Calu3 (cell line): Measurements from ENCODE around the gene GRWD1. TPM values are rescaled to one million over a fixed set of nuclear protein-coding genes. Genes with fewer than 3 reads are reported as not detected.

Source experiments
- BruUV-seq: library from RNA; stranded (reverse); fragments of 400-500 nt; replicated peaks from 2 replicates; lab custom pipeline; 2021; lab: Mats Ljungman, UMichigan
- CTCF ChIA-PET: fragments of 300-600 bp; sonication (Branson Sonifier 250); formaldehyde crosslinking; loops from one replicate; lab custom pipeline; 2022; ENCODE audit warnings: antibody characterized with exemption; lab: Charles Lee
- DNase-seq: peaks from one replicate; pipeline ENCODE4 v3.0.0; 2022
- H3K27ac Mint-ChIP-seq: one replicate; pipeline ENCODE4 v1.8.0; 2022; ENCODE audit warnings: mixed read lengths; ENCODE audit not compliant: unreplicated experiment
- H3K27me3 Mint-ChIP-seq: one replicate; pipeline ENCODE4 v1.8.0; 2022; ENCODE audit warnings: mixed read lengths; ENCODE audit not compliant: unreplicated experiment
- H3K36me3 Mint-ChIP-seq: one replicate; pipeline ENCODE4 v1.8.0; 2022; ENCODE audit warnings: mild to moderate bottlenecking, moderate library complexity, mixed read lengths; ENCODE audit not compliant: insufficient read depth, unreplicated experiment
- H3K4me1 Mint-ChIP-seq: one replicate; pipeline ENCODE4 v1.8.0; 2022; ENCODE audit warnings: mild to moderate bottlenecking, low read depth, mixed read lengths; ENCODE audit not compliant: unreplicated experiment
- H3K4me3 Mint-ChIP-seq: one replicate; pipeline ENCODE4 v1.8.0; 2022; ENCODE audit warnings: mild to moderate bottlenecking, low read depth, moderate library complexity, mixed read lengths; ENCODE audit not compliant: unreplicated experiment
- H3K9me3 Mint-ChIP-seq: one replicate; pipeline ENCODE4 v1.8.0; 2022; ENCODE audit warnings: low read depth, mixed read lengths; ENCODE audit not compliant: unreplicated experiment
- intact Hi-C: fragments of 100-400 bp; cut with micrococcal nuclease; formaldehyde crosslinking; loops from one replicate; pipeline ENCODE4 v1.10.0; 2022; ENCODE audit not compliant: unreplicated experiment
- total RNA-seq: library from RNA; stranded (reverse); gene quantifications from 2 replicates; pipeline ENCODE4 v1.2.3, GENCODE V29; 2022
- TF ChIP-seq, protein P1 (sequence below): fragments of 200-600 bp; IDR thresholded peaks from one replicate; pipeline ENCODE4 v1.8.0; 2022; ENCODE audit warnings: antibody characterized with exemption; ENCODE audit not compliant: unreplicated experiment

Gene GRWD1
- total RNA-seq, 1 experiment from 2014 or later = 75.0 TPM

DNA sequence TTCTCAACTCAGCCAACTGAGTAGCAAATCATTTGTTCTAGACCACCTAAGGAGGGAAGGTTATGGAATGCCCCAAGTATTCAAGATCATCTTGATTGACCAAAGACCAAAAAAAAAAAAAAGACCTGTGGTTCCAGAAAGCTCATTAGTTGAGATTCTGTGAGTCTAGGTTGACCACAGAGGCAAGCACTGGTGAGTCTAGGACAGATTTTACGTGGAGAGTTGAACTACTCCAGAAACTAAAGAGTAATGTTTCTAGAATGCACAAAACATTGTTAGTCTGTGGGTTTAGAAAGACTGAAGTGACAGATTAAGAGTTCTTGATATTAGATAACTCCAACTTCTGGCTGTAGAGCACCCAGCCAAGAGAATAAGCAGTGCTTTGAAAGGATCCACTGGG lies 19.4 kb downstream of the GRWD1 start:
- no peaks in the 10 kb centered on the region for H3K9me3 Mint-ChIP-seq

DNA sequence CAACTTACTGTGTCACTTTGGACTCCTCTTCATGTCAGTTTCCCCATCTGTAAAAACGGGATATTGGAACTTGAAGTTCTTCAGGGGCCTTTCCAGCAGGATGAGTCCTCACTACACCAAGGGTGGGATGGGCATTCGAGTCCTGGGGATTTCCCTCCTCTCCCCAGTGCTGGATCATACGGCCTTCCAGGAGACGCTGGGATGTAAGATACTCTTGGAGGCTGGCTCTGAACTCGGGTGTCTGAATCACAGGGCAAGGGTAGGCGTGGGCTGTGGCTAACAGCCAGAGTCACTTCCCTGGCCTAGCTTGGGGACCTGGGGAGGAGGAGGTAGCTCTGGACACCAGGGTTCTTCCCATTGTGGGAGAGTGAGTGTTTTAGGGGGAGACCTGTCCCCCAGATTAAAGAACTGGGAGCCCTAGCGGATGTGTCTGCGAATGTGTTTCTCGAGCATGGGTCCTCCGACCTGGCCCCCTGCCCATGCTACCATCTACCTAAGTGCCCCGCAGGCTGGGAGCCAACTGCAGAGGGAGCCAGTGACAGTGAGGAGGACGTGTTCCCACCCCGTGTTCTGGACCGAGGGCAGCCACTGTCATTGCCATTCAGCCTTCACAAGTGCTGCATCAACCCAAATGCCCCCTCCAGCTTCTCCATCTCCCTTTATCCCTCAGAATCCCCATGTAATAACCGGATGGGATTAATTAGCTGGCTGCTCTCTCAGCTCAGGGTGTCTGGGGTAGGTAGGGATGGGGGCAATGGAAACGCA lies 21.0 kb downstream of the GRWD1 start:
- H3K27ac Mint-ChIP-seq = peak overlapping the region; percentile 38
- no TSS peak for BruUV-seq
- DNase-seq = no peak
- H3K4me3 Mint-ChIP-seq = no peak overlapping the region
- CTCF ChIA-PET = interaction anchor here (0.7 kb wide), 2 partner anchors 19 to 319 kb away, joined by 3 read pairs; no protein-coding TSS in a partner anchor
- TF ChIP-seq, protein P1, sequence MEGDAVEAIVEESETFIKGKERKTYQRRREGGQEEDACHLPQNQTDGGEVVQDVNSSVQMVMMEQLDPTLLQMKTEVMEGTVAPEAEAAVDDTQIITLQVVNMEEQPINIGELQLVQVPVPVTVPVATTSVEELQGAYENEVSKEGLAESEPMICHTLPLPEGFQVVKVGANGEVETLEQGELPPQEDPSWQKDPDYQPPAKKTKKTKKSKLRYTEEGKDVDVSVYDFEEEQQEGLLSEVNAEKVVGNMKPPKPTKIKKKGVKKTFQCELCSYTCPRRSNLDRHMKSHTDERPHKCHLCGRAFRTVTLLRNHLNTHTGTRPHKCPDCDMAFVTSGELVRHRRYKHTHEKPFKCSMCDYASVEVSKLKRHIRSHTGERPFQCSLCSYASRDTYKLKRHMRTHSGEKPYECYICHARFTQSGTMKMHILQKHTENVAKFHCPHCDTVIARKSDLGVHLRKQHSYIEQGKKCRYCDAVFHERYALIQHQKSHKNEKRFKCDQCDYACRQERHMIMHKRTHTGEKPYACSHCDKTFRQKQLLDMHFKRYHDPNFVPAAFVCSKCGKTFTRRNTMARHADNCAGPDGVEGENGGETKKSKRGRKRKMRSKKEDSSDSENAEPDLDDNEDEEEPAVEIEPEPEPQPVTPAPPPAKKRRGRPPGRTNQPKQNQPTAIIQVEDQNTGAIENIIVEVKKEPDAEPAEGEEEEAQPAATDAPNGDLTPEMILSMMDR = no peak
- intact Hi-C loops = no loop called here
- H3K4me1 Mint-ChIP-seq = peaks cover under 1% of the 10 kb centered on the region
- H3K27me3 Mint-ChIP-seq = no peaks in the 10 kb centered on the region
- H3K36me3 Mint-ChIP-seq = peaks cover 73% of the 10 kb centered on the region
- H3K9me3 Mint-ChIP-seq = no peaks in the 10 kb centered on the region

More for the DNA sequence above, 19.4 kb downstream of the GRWD1 start:
- Mint-ChIP-seq H3K27me3 (no peaks in the 10 kb centered on the region), H3K4me1 (no peaks in the 10 kb centered on the region), H3K36me3 (peaks cover 65% of the 10 kb centered on the region), H3K27ac (no peak overlapping the region), H3K4me3 (no peak overlapping the region)
- intact Hi-C loops = no loop called here
- TF ChIP-seq, protein P1 = no peak
- no TSS peak for BruUV-seq
- no peak for DNase-seq
- CTCF ChIA-PET = interaction anchor here (0.7 kb wide), 1 partner anchor 123 kb away, joined by 3 read pairs; no protein-coding TSS in a partner anchor

DNA sequence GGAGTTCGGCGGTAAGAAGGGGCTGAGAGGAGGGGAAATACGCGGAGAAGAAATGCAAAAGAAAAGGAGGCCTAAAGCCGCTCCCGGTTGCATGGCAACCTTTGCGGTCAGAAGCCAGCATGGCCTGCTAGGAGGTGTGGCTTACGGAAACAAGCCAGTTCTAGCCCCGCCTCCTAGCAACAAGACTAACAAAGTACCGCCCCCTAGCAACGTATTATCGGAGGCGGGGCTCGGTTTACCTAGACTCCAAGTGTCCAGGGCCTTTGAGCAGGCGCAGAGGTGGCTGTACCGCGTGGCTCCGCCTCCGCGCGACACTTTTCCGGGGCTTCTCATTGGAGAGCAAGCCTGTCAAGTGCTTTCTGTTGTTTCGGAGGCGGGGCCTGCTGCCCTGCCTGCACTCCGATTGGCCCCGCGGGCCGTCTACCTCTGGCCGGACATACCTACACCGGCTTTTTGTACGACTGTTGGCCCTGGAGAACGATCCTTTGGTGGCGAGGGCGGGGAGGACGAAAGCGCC lies 23.0 kb downstream of the GRWD1 start:
- H3K9me3 Mint-ChIP-seq = no peaks in the 10 kb centered on the region
- TF ChIP-seq, protein P1 = no peak
- no TSS peak for BruUV-seq
- peak overlapping the region; percentile 98 for H3K27ac Mint-ChIP-seq
- CTCF ChIA-PET = no interaction called here
- no peaks in the 10 kb centered on the region for H3K27me3 Mint-ChIP-seq
- H3K36me3 Mint-ChIP-seq = peaks cover 79% of the 10 kb centered on the region
- H3K4me3 Mint-ChIP-seq = peak overlapping the region; percentile 80
- intact Hi-C loops = no loop called here
- DNase-seq = peak; percentile 99
- H3K4me1 Mint-ChIP-seq = peaks cover 11% of the 10 kb centered on the region

DNA sequence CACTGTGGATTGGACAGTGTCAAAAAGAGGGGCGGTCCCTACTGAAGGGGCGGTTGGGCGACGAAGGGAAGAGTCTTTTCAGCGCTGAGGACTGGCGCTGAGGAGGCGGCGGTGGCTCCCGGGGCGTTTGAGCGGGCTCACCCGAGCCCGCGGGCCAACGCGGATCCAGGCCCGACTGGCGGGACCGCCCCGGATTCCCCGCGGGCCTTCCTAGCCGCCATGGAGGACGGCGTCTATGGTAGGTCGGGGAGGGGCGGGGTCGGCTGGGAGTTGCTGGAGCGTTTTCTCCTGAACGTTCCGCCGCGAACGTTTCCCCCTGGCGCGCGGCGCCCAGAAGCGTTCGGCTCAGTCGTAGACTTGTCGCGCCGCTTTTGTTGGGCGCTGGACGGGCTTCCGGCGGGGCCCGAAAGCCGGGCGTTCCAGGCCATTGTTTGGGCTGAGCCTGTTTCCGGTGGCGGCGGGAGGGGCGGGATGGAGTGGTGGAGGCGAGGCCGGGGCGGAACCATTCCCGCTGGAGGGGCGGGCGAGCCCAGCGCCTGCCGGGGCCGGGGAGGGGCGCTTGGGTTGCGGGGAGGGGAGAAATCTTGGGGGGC lies 23.6 kb downstream of the GRWD1 start, which contains the start of gene CYTH2:
Gene CYTH2 (plus strand): TSS at position 81 of the 593 bp plus-strand sequence. CDS start 139 bp downstream, at position 220.
- Mint-ChIP-seq H3K27ac (peak within 1 kb of the TSS; percentile 98), H3K4me1 (peaks cover 11% of the 10 kb centered on the region), H3K4me3 (peak within 1 kb of the TSS; percentile 80), H3K9me3 (no peaks in the 10 kb centered on the region), H3K36me3 (peaks cover 82% of the 10 kb centered on the region), H3K27me3 (no peaks in the 10 kb centered on the region)
- TF ChIP-seq, protein P1 = no peak
- peak; percentile 92 for DNase-seq
- BruUV-seq = no TSS peak
- intact Hi-C loops = no loop called here
- CTCF ChIA-PET = interaction anchor here (0.9 to 1.3 kb wide), 4 partner anchors 18 to 78 kb away, joined by 3 to 5 read pairs (median 3); partner anchors contain the start of gene KDELR1
